ENCODE measurements around the gene ATMIN. TPM values are rescaled to one million over a fixed set of nuclear protein-coding genes. Genes with fewer than 3 reads are reported as not detected.

ATMIN gene
- total RNA-seq, 1 donor from 2014 or later = 19.8 TPM

DNA sequence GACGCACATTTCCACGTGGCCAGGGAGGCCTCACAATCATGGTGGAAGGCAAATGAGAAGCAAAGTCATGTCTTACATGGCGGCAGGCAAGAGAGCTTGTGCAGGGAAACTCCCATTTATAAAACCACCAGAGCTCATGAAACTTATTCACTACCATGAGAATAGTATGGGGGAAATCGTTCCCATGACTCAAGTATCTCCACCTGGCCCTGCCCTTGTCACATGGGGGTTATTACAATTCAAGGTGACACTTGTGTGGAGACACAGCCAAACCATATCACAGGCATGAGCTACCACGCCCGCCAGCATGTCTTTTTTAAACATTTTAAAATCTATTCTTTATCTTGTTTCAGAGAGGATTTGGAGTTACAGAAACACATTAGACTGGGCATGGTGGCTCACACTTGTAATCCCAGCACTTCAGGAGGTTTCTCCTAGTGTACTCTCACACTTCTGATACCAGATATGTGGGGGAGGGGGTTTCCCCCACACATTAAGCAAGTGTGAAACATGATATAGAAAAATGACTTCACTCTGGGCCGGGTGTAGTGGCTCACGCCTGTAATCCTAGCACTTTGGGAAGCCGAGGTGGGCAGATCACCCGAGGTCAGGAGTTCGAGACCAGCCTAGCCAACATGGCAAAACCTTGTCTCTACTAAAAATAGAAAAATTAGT lies 5.6 kb upstream of the ATMIN start:
- no peaks in the 10 kb centered on the region for H3K36me3 ChIP-seq (ENCODE audit: control insufficient read depth in 3 of 3, insufficient read depth in 3 of 3, low read length in 3 of 3)
- no peaks in the 10 kb centered on the region for H3K27me3 ChIP-seq (ENCODE audit: control insufficient read depth in 3 of 3, insufficient read depth in 3 of 3, low read length in 3 of 3)
- H3K9ac ChIP-seq (ENCODE audit: low read depth in 1 of 3, low read length in 3 of 3) = no peak overlapping the region
- H3K27ac ChIP-seq (ENCODE audit: low read depth, low read length) = no peak overlapping the region
- no peaks in the 10 kb centered on the region for H3K9me3 ChIP-seq (ENCODE audit: control insufficient read depth in 3 of 3, low read length in 3 of 3)
- no peak overlapping the region for H3K4me3 ChIP-seq (ENCODE audit: low read length in 3 of 3)
- no peaks in the 10 kb centered on the region for H3K4me1 ChIP-seq (ENCODE audit: control insufficient read depth in 3 of 3, insufficient read depth in 3 of 3, low read length in 3 of 3)

DNA sequence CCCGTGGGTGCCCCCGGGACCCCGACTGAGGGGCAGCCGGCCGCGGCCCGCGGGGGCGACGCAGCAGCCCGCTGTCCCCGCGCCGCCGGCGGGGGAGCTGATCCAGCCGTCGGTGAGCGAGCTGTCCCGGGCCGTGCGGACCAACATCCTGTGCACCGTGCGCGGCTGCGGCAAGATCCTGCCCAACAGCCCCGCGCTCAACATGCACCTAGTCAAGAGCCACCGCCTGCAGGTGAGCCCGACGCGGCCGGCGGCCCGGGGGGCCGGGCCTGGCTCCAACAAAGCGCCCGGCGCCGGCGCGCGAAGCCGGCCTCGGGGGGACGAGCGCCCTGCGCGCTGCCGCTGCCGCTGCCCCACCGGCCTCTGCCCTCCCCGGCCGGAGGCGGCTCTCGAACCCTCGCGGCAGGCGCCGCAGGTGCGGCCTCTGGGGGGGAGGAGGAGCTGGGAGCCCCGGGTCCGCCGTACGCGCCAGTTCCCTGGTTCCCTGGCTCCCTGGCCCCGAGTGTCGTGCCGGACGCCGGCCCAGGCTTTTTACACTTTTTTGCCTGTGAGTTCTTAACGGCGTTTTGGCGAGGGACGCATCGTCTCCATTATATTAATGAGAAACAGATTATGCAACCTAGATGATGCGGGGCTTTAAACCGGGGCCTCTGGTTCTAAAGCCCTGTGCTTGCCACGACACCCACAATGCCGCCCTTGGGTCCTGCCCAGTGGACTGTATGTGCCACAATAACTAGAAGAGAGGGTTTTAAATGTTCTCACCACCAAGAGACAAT lies 521 bp downstream of the ATMIN start:
- H3K9me3 ChIP-seq (ENCODE audit: control insufficient read depth in 3 of 3, low read length in 3 of 3) = no peaks in the 10 kb centered on the region
- peaks cover 10 to 15% (median 11%) of the 10 kb centered on the region in 3 donors for H3K4me1 ChIP-seq (ENCODE audit: control insufficient read depth in 3 of 3, insufficient read depth in 3 of 3, low read length in 3 of 3)
- peak overlapping the region; percentile 76 to 83 (median 78) for H3K4me3 ChIP-seq (ENCODE audit: low read length in 3 of 3)
- no peaks in the 10 kb centered on the region for H3K27me3 ChIP-seq (ENCODE audit: control insufficient read depth in 3 of 3, insufficient read depth in 3 of 3, low read length in 3 of 3)
- H3K36me3 ChIP-seq (ENCODE audit: control insufficient read depth in 3 of 3, insufficient read depth in 3 of 3, low read length in 3 of 3) = peaks cover 0 to 7% (median 5%) of the 10 kb centered on the region in 3 donors
- H3K27ac ChIP-seq (ENCODE audit: low read depth, low read length) = peak overlapping the region; percentile 39
- H3K9ac ChIP-seq (ENCODE audit: low read depth in 1 of 3, low read length in 3 of 3) = peak overlapping the region; percentile 79 to 89 (median 85)

DNA sequence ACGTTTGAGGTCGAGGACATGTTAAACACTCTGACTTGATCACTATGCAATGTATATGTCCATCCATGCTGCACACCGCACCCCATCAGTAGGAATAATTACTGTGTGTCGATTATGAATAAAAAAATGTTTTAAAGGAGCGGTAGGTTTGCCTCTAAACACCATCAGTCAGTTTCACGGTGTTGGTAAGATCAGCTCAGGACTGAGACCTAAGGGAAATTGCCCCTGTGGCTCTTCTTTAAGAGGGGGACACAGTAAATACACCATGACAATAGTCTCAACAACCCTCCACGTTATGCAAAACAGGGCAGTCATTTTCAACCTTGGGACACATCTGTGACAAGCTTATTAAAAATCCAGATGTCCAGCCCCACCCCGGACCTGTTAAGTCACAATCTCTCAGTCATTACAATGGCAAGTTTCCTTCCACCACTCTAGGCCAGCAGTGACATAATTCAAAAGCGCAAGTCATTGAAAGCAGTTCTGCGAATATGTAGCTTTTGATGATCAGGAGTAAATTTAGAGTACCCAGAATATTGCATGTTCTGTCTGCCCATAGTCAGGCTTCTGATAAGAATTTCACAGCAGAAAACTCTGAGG lies 1.2 kb downstream of the ATMIN start:
- peak overlapping the region; percentile 76 to 83 (median 78) for H3K4me3 ChIP-seq (ENCODE audit: low read length in 3 of 3)
- H3K27ac ChIP-seq (ENCODE audit: low read depth, low read length) = peak overlapping the region; percentile 39
- H3K9me3 ChIP-seq (ENCODE audit: control insufficient read depth in 3 of 3, low read length in 3 of 3) = no peaks in the 10 kb centered on the region
- peak overlapping the region; percentile 79 to 89 (median 85) for H3K9ac ChIP-seq (ENCODE audit: low read depth in 1 of 3, low read length in 3 of 3)
- H3K36me3 ChIP-seq (ENCODE audit: control insufficient read depth in 3 of 3, insufficient read depth in 3 of 3, low read length in 3 of 3) = peaks cover 7 to 14% (median 12%) of the 10 kb centered on the region in 3 donors
- peaks cover 10 to 15% (median 11%) of the 10 kb centered on the region in 3 donors for H3K4me1 ChIP-seq (ENCODE audit: control insufficient read depth in 3 of 3, insufficient read depth in 3 of 3, low read length in 3 of 3)
- no peaks in the 10 kb centered on the region for H3K27me3 ChIP-seq (ENCODE audit: control insufficient read depth in 3 of 3, insufficient read depth in 3 of 3, low read length in 3 of 3)

GRCh38 chr16:81040131-81040530 lies 4.5 kb downstream of the ATMIN start:
- peaks cover 18 to 44% (median 44%) of the 10 kb centered on the region in 3 donors for H3K36me3 ChIP-seq (ENCODE audit: control insufficient read depth in 3 of 3, insufficient read depth in 3 of 3, low read length in 3 of 3)
- no peaks in the 10 kb centered on the region for H3K27me3 ChIP-seq (ENCODE audit: control insufficient read depth in 3 of 3, insufficient read depth in 3 of 3, low read length in 3 of 3)
- peaks cover 10 to 15% (median 11%) of the 10 kb centered on the region in 3 donors for H3K4me1 ChIP-seq (ENCODE audit: control insufficient read depth in 3 of 3, insufficient read depth in 3 of 3, low read length in 3 of 3)
- H3K9me3 ChIP-seq (ENCODE audit: control insufficient read depth in 3 of 3, low read length in 3 of 3) = no peaks in the 10 kb centered on the region
- H3K9ac ChIP-seq (ENCODE audit: low read depth in 1 of 3, low read length in 3 of 3) = no peak overlapping the region
- H3K27ac ChIP-seq (ENCODE audit: low read depth, low read length) = no peak overlapping the region
- no peak overlapping the region for H3K4me3 ChIP-seq (ENCODE audit: low read length in 3 of 3)

- H3K27me3 ChIP-seq (ENCODE audit: control insufficient read depth in 3 of 3, insufficient read depth in 3 of 3, low read length in 3 of 3) = no peaks in the 10 kb centered on the region
- H3K9me3 ChIP-seq (ENCODE audit: control insufficient read depth in 3 of 3, low read length in 3 of 3) = no peaks in the 10 kb centered on the region
- H3K27ac ChIP-seq (ENCODE audit: low read depth, low read length) = no peak overlapping the region
- H3K9ac ChIP-seq (ENCODE audit: low read depth in 1 of 3, low read length in 3 of 3) = no peak overlapping the region
- H3K4me3 ChIP-seq (ENCODE audit: low read length in 3 of 3) = no peak overlapping the region
- H3K4me1 ChIP-seq (ENCODE audit: control insufficient read depth in 3 of 3, insufficient read depth in 3 of 3, low read length in 3 of 3) = peaks cover 10 to 12% (median 11%) of the 10 kb centered on the region in 3 donors
- peaks cover 25 to 51% (median 49%) of the 10 kb centered on the region in 3 donors for H3K36me3 ChIP-seq (ENCODE audit: control insufficient read depth in 3 of 3, insufficient read depth in 3 of 3, low read length in 3 of 3)
Measured at GRCh38 chr16:81040842-81041241, 5.2 kb downstream of the ATMIN start.

GRCh38 chr16:81041696-81042095 lies 6.1 kb downstream of the ATMIN start:
- H3K36me3 ChIP-seq (ENCODE audit: control insufficient read depth in 3 of 3, insufficient read depth in 3 of 3, low read length in 3 of 3) = peaks cover 25 to 54% (median 49%) of the 10 kb centered on the region in 3 donors
- no peak overlapping the region for H3K9ac ChIP-seq (ENCODE audit: low read depth in 1 of 3, low read length in 3 of 3)
- H3K4me3 ChIP-seq (ENCODE audit: low read length in 3 of 3) = no peak overlapping the region
- H3K27me3 ChIP-seq (ENCODE audit: control insufficient read depth in 3 of 3, insufficient read depth in 3 of 3, low read length in 3 of 3) = no peaks in the 10 kb centered on the region
- H3K27ac ChIP-seq (ENCODE audit: low read depth, low read length) = no peak overlapping the region
- peaks cover 7 to 8% (median 8%) of the 10 kb centered on the region in 3 donors for H3K4me1 ChIP-seq (ENCODE audit: control insufficient read depth in 3 of 3, insufficient read depth in 3 of 3, low read length in 3 of 3)
- H3K9me3 ChIP-seq (ENCODE audit: control insufficient read depth in 3 of 3, low read length in 3 of 3) = no peaks in the 10 kb centered on the region

GRCh38 chr16:81042821-81043220 lies 7.2 kb downstream of the ATMIN start:
- no peaks in the 10 kb centered on the region for H3K27me3 ChIP-seq (ENCODE audit: control insufficient read depth in 3 of 3, insufficient read depth in 3 of 3, low read length in 3 of 3)
- no peaks in the 10 kb centered on the region for H3K9me3 ChIP-seq (ENCODE audit: control insufficient read depth in 3 of 3, low read length in 3 of 3)
- no peak overlapping the region for H3K4me3 ChIP-seq (ENCODE audit: low read length in 3 of 3)
- H3K4me1 ChIP-seq (ENCODE audit: control insufficient read depth in 3 of 3, insufficient read depth in 3 of 3, low read length in 3 of 3) = no peaks in the 10 kb centered on the region
- no peak overlapping the region for H3K27ac ChIP-seq (ENCODE audit: low read depth, low read length)
- no peak overlapping the region for H3K9ac ChIP-seq (ENCODE audit: low read depth in 1 of 3, low read length in 3 of 3)
- H3K36me3 ChIP-seq (ENCODE audit: control insufficient read depth in 3 of 3, insufficient read depth in 3 of 3, low read length in 3 of 3) = peaks cover 25 to 54% (median 49%) of the 10 kb centered on the region in 3 donors

DNA sequence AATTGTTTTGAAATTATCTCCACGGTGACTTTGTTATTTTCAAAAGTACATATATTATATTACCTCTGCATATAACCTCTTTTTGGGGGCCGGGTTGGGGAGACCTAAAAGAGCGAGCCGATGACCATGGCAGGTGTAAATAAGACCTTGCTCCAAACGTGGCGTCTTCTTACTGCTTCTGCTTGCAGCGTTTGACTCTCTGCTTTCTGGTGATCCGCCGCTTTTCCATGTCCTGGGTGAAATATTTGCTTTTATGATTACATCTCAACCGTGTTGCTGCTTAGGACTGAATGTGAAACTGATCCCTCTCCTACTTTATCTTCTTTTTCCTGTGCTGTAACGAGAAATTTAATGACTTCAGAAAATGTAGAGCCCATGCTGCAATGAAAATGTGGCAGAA lies 18.1 kb downstream of the ATMIN start:
- Histone ChIP-seq H3K9ac (ENCODE audit: low read depth in 1 of 3, low read length in 3 of 3) (no peak overlapping the region), H3K36me3 (ENCODE audit: control insufficient read depth in 3 of 3, insufficient read depth in 3 of 3, low read length in 3 of 3) (no peaks in the 10 kb centered on the region), H3K9me3 (ENCODE audit: control insufficient read depth in 3 of 3, low read length in 3 of 3) (no peaks in the 10 kb centered on the region), H3K4me1 (ENCODE audit: control insufficient read depth in 3 of 3, insufficient read depth in 3 of 3, low read length in 3 of 3) (no peaks in the 10 kb centered on the region), H3K27ac (ENCODE audit: low read depth, low read length) (no peak overlapping the region), H3K27me3 (ENCODE audit: control insufficient read depth in 3 of 3, insufficient read depth in 3 of 3, low read length in 3 of 3) (no peaks in the 10 kb centered on the region), H3K4me3 (ENCODE audit: low read length in 3 of 3) (no peak overlapping the region)

- no peaks in the 10 kb centered on the region for H3K36me3 ChIP-seq (ENCODE audit: control insufficient read depth in 3 of 3, insufficient read depth in 3 of 3, low read length in 3 of 3)
- no peaks in the 10 kb centered on the region for H3K4me1 ChIP-seq (ENCODE audit: control insufficient read depth in 3 of 3, insufficient read depth in 3 of 3, low read length in 3 of 3)
- no peaks in the 10 kb centered on the region for H3K27me3 ChIP-seq (ENCODE audit: control insufficient read depth in 3 of 3, insufficient read depth in 3 of 3, low read length in 3 of 3)
- no peak overlapping the region for H3K9ac ChIP-seq (ENCODE audit: low read depth in 1 of 3, low read length in 3 of 3)
- no peak overlapping the region for H3K27ac ChIP-seq (ENCODE audit: low read depth, low read length)
- H3K9me3 ChIP-seq (ENCODE audit: control insufficient read depth in 3 of 3, low read length in 3 of 3) = no peaks in the 10 kb centered on the region
- no peak overlapping the region for H3K4me3 ChIP-seq (ENCODE audit: low read length in 3 of 3)
Measured at GRCh38 chr16:81060576-81061306, 25.1 kb downstream of the ATMIN start.
